ENCODE measurements around the gene BTNL9. TPM values are rescaled to one million over a fixed set of nuclear protein-coding genes. Genes with fewer than 3 reads are reported as not detected.

Gene BTNL9
- total and polyA plus RNA-seq, 8 donors, result 2.7 to 57.0 (median 6.2) TPM

DNA sequence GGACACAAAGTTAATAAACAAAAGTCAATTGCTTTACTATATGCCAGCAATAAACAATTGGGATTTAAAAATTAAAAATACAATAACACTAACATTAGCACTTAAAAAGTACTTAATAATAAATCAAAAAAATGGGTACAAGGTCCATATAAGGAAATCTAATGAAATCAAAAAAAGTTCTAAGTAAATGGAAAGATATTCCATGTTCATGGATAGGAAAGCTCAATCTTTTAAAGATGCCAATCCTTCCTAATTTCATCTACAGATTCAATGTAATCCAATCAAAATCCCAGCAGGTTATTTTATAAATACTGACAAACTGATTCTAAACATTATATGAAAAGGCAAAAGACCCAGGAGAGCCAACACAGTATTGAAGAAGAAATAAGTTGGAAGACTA is 41.9 kb downstream of the BTNL9 start:
- intact Hi-C loops (cut with DNase I), result no loop called here
- H3K4me3 ChIP-seq, result no peak overlapping the region
- FAIRE-seq (no peak), ATAC-seq (no peak), DNase-seq (no peak)
- TF ChIP-seq, protein P1, sequence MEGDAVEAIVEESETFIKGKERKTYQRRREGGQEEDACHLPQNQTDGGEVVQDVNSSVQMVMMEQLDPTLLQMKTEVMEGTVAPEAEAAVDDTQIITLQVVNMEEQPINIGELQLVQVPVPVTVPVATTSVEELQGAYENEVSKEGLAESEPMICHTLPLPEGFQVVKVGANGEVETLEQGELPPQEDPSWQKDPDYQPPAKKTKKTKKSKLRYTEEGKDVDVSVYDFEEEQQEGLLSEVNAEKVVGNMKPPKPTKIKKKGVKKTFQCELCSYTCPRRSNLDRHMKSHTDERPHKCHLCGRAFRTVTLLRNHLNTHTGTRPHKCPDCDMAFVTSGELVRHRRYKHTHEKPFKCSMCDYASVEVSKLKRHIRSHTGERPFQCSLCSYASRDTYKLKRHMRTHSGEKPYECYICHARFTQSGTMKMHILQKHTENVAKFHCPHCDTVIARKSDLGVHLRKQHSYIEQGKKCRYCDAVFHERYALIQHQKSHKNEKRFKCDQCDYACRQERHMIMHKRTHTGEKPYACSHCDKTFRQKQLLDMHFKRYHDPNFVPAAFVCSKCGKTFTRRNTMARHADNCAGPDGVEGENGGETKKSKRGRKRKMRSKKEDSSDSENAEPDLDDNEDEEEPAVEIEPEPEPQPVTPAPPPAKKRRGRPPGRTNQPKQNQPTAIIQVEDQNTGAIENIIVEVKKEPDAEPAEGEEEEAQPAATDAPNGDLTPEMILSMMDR (IDR thresholded peaks at IDR 0.05), result no peak
- no peaks in the 10 kb centered on the region for H3K4me1 ChIP-seq
- H3K27ac ChIP-seq, result no peak overlapping the region
- no peaks in the 10 kb centered on the region for H3K36me3 ChIP-seq
- no peaks in the 10 kb centered on the region for H3K9me3 ChIP-seq
- H3K27me3 ChIP-seq, result peaks cover 0 to 4% (median 0%) of the 10 kb centered on the region in 4 donors

DNA sequence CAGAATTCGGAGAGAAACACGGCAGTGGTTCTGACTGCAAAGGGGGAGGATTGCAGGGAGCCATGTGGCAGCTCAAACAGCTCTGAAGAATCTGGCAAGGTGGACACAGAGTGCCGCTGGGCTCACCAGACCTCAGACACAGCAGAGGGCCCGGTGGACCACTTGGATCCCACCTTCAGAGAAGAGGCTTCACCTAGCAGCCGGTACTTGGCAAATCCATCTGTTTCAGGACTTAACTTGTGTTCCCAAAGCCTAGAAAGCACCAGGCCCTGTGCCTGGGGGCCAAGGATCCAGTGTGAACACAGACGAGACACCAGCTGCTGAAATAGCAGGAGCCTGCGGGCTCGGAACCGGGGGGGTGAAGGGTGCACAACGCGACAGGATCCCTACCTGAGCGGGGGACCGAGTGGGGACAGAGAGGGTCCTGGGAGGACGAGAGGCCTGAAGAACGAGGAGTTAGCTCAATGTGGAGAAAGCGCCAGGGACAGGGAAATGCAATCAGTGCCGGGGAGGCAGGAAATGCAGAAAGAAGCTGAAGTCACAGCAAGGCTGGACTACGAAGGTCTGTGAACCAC is 44.6 kb downstream of the BTNL9 start:
- no peaks in the 10 kb centered on the region for H3K4me1 ChIP-seq
- FAIRE-seq, result no peak

DNA sequence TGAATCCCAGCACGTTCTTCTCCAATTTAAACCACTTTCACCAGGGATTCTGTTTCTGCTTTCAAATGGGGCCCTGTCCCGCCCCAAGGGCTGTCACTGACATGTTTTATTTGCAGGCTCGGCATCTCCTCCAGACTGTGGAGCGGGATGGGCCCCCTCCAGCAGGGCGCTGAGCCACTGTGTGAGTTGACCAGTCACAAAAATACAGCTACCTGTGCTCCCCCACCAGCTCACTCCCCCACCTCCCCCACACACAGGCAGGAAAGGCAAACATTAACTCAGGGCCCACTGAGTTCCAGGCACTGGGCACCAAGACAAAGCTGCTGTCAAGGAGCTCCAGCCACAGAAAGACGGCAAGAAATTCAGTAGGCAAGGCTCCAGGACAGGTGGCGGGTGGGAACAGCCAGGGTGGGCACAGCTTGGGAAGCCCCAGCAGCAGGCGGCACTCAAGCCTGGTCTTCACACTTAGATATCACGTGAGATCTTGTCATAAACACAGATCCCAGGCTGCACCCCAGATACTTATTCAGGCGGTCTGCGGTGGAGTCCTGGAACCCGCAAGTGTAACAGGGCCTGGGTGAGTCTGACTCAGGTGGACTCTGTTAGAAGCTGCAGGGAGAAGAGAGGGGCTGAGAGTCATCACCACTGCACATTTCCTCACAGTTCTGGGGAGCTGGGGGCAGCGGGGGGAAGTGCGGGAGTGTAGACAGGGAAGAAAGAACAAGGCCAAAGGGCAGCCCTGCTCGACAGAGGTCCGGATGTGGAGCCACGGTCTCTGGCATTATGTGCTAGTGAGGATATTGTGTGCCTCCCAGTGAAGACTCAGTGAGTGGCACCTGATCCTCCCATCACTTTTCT is 46.2 kb downstream of the BTNL9 start:
- Histone ChIP-seq H3K4me1 (no peaks in the 10 kb centered on the region), H3K27ac (no peak overlapping the region), H3K9me3 (no peaks in the 10 kb centered on the region), H3K27me3 (peaks cover 0 to 4% (median 0%) of the 10 kb centered on the region in 4 donors), H3K4me3 (no peak overlapping the region), H3K36me3 (no peaks in the 10 kb centered on the region)
- DNase-seq (no peak), ATAC-seq (no peak), FAIRE-seq (no peak)
- TF ChIP-seq, protein P1 (IDR thresholded peaks at IDR 0.05), result no peak
- intact Hi-C loops (cut with DNase I), result no loop called here
- WGBS, 2 donors, result 54 to 56% methylated on average over 17 of the region's 17 CpGs

More for the DNA sequence above, 44.6 kb downstream of the BTNL9 start:
- no peak overlapping the region for H3K27ac ChIP-seq
- peaks cover 0 to 4% (median 0%) of the 10 kb centered on the region in 4 donors for H3K27me3 ChIP-seq
- intact Hi-C loops (cut with DNase I), result no loop called here
- TF ChIP-seq, protein P1 (IDR thresholded peaks at IDR 0.05), result no peak
- no peak overlapping the region for H3K4me3 ChIP-seq
- WGBS, 2 donors, result 36 to 43% methylated on average over 18 of the region's 18 CpGs
- no peaks in the 10 kb centered on the region for H3K9me3 ChIP-seq
- ATAC-seq, result no peak
- no peak for DNase-seq
- no peaks in the 10 kb centered on the region for H3K36me3 ChIP-seq

DNA sequence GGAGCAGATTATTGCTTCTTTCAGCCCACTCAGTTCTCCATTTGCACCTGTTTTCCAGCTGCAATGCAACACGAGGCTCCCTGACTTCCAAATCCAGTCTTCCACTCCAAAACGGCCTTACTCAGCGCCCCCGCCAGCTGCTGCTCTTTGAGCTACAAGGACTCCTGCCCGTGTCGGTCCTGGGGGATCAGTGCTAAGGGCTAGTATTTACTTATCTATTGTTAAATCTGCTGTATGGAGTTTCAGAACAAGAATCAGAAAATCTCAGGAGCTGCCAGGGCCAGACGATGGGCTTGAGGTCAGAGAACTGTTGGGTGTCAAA is 46.8 kb downstream of the BTNL9 start:
- ATAC-seq (no peak), FAIRE-seq (no peak), DNase-seq (no peak)
- H3K9me3 ChIP-seq, result no peaks in the 10 kb centered on the region
- H3K4me1 ChIP-seq, result no peaks in the 10 kb centered on the region
- whole genome bisulfite sequencing, 2 donors, result 53 to 55% methylated on average over 7 of the region's 7 CpGs
- no peaks in the 10 kb centered on the region for H3K36me3 ChIP-seq
- no peak overlapping the region for H3K27ac ChIP-seq
- TF ChIP-seq, protein P1 (IDR thresholded peaks at IDR 0.05), result no peak
- intact Hi-C loops (cut with DNase I), result no loop called here
- no peak overlapping the region for H3K4me3 ChIP-seq
- peaks cover 0 to 2% (median 0%) of the 10 kb centered on the region in 4 donors for H3K27me3 ChIP-seq

DNA sequence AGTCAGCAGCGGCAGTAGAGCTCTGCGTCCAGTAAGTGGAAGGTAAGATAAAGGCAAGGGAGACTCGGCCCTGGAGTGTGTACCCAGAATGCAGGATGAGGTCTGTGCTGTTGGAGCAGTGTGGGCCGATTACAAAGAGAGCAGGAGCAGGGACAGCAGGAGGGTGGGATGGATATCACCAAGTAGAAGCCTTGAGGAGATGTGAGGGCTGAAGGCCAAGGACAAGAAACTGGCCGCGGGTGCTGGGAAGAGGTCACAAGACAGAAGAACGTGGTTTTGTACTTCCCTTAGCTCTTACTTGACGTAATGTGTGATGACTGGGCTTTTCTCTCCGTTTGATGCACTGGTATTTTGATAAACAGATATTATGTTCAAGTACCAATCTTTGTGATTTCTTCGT is 47.2 kb downstream of the BTNL9 start:
- TF ChIP-seq, protein P1 (IDR thresholded peaks at IDR 0.05), result no peak
- FAIRE-seq (no peak), ATAC-seq (no peak), DNase-seq (no peak)
- no peaks in the 10 kb centered on the region for H3K9me3 ChIP-seq
- intact Hi-C loops (cut with DNase I), result no loop called here
- WGBS, 2 donors, result 73 to 81% methylated on average over 10 of the region's 10 CpGs
- H3K4me1 ChIP-seq, result no peaks in the 10 kb centered on the region
- H3K27ac ChIP-seq, result no peak overlapping the region
- H3K27me3 ChIP-seq, result no peaks in the 10 kb centered on the region
- H3K36me3 ChIP-seq, result no peaks in the 10 kb centered on the region
- no peak overlapping the region for H3K4me3 ChIP-seq
